ENCODE data around the gene INTS11.

Gene INTS11

GRCh38 chr1:1340791-1341548, 16.5 kb upstream of the INTS11 start:
- no peaks in the 10 kb centered on the region for H4K20me1 ChIP-seq (ENCODE audit: insufficient read depth, low read length)
- H3K36me3 ChIP-seq (ENCODE audit: insufficient read depth, low read length), result no peaks in the 10 kb centered on the region; the same call in 1 of the 2 replicates
- H3F3A ChIP-seq (ENCODE audit: insufficient read depth, low read length), result no peaks in the 10 kb centered on the region
- no peaks in the 10 kb centered on the region for H3K9me3 ChIP-seq (ENCODE audit: low read length)
- no peak for TF ChIP-seq EZH2 (IDR thresholded peaks at IDR 0.05; ENCODE audit: borderline replicate concordance, low read length)
- no peak for TF ChIP-seq CTCF (IDR thresholded peaks at IDR 0.05; ENCODE audit: low read length)
- no peaks in the 10 kb centered on the region for H3K9me2 ChIP-seq (ENCODE audit: low read depth, low read length)
- no peaks in the 10 kb centered on the region for H3K79me2 ChIP-seq (ENCODE audit: insufficient read depth, low read length)
- H3K27ac ChIP-seq (ENCODE audit: low read depth, low read length, poor library complexity, severe bottlenecking), result no peak overlapping the region
- no peaks in the 10 kb centered on the region for H3K4me1 ChIP-seq (ENCODE audit: insufficient read depth, low read length, severe bottlenecking)
- no peaks in the 10 kb centered on the region for H3K27me3 ChIP-seq (ENCODE audit: insufficient read depth, low read length)
- H2AFZ ChIP-seq (ENCODE audit: low read length), result no peak overlapping the region
- no peak overlapping the region for H3K9ac ChIP-seq (ENCODE audit: low read length)
- H3K4me2 ChIP-seq (ENCODE audit: low read length), result no peak overlapping the region
- H3K4me3 ChIP-seq (ENCODE audit: low read depth, low read length, poor library complexity, severe bottlenecking), result no peak overlapping the region

GRCh38 chr1:1340185-1340584, 15.7 kb upstream of the INTS11 start:
- H4K20me1 ChIP-seq (ENCODE audit: insufficient read depth, low read length), result no peaks in the 10 kb centered on the region
- H3K4me2 ChIP-seq (ENCODE audit: low read length), result no peak overlapping the region
- H3K36me3 ChIP-seq (ENCODE audit: insufficient read depth, low read length), result no peaks in the 10 kb centered on the region; the same call in 1 of the 2 replicates
- H3K27me3 ChIP-seq (ENCODE audit: insufficient read depth, low read length), result no peaks in the 10 kb centered on the region
- H3K27ac ChIP-seq (ENCODE audit: low read depth, low read length, poor library complexity, severe bottlenecking), result no peak overlapping the region
- TF ChIP-seq EZH2 (IDR thresholded peaks at IDR 0.05; ENCODE audit: borderline replicate concordance, low read length) (no peak), CTCF (IDR thresholded peaks at IDR 0.05; ENCODE audit: low read length) (no peak)
- no peaks in the 10 kb centered on the region for H3K9me3 ChIP-seq (ENCODE audit: low read length)
- H3K9me2 ChIP-seq (ENCODE audit: low read depth, low read length), result no peaks in the 10 kb centered on the region
- H3F3A ChIP-seq (ENCODE audit: insufficient read depth, low read length), result no peaks in the 10 kb centered on the region
- no peaks in the 10 kb centered on the region for H3K79me2 ChIP-seq (ENCODE audit: insufficient read depth, low read length)
- no peak overlapping the region for H3K4me3 ChIP-seq (ENCODE audit: low read depth, low read length, poor library complexity, severe bottlenecking)
- no peaks in the 10 kb centered on the region for H3K4me1 ChIP-seq (ENCODE audit: insufficient read depth, low read length, severe bottlenecking)
- H2AFZ ChIP-seq (ENCODE audit: low read length), result no peak overlapping the region
- no peak overlapping the region for H3K9ac ChIP-seq (ENCODE audit: low read length)

GRCh38 chr1:1338278-1338677, 13.8 kb upstream of the INTS11 start:
- Histone ChIP-seq H3K9me2 (ENCODE audit: low read depth, low read length) (no peaks in the 10 kb centered on the region), H3K4me3 (ENCODE audit: low read depth, low read length, poor library complexity, severe bottlenecking) (no peak overlapping the region), H3K79me2 (ENCODE audit: insufficient read depth, low read length) (no peaks in the 10 kb centered on the region), H3F3A (ENCODE audit: insufficient read depth, low read length) (no peaks in the 10 kb centered on the region), H3K36me3 (ENCODE audit: insufficient read depth, low read length) (no peaks in the 10 kb centered on the region; the same call in 1 of the 2 replicates), H3K4me1 (ENCODE audit: insufficient read depth, low read length, severe bottlenecking) (no peaks in the 10 kb centered on the region), H3K9me3 (ENCODE audit: low read length) (no peaks in the 10 kb centered on the region), H3K27ac (ENCODE audit: low read depth, low read length, poor library complexity, severe bottlenecking) (no peak overlapping the region), H2AFZ (ENCODE audit: low read length) (no peak overlapping the region), H3K27me3 (ENCODE audit: insufficient read depth, low read length) (no peaks in the 10 kb centered on the region), H4K20me1 (ENCODE audit: insufficient read depth, low read length) (no peaks in the 10 kb centered on the region), H3K9ac (ENCODE audit: low read length) (no peak overlapping the region), H3K4me2 (ENCODE audit: low read length) (no peak overlapping the region)
- TF ChIP-seq EZH2 (IDR thresholded peaks at IDR 0.05; ENCODE audit: borderline replicate concordance, low read length) (no peak), CTCF (IDR thresholded peaks at IDR 0.05; ENCODE audit: low read length) (no peak)

Measured in OCI-LY1 (cell line).